Astrocyte (in vitro differentiated cells and primary cell): ENCODE results near the gene AP4S1. TPM values are rescaled to one million over a fixed set of nuclear protein-coding genes. Genes with fewer than 3 reads are reported as not detected.

Experiments used
- DNase-seq: peaks from one replicate; pipeline ENCODE4 v3.0.0-alpha.2; 2010; ENCODE audit warnings: low read depth
- FAIRE-seq: peaks from 2 replicates; lab custom pipeline; 2011; peaks lifted over from hg19 to GRCh38; lab: Jason Lieb, UNC
- H2AFZ ChIP-seq: 2 replicates; pipeline ENCODE4 v1.6.0; 2012; ENCODE audit warnings: low read depth, low read length, inconsistent platforms
- H3K27ac ChIP-seq: 2 replicates; pipeline ENCODE4 v1.5.1; 2011; ENCODE audit warnings: low read depth, low read length, inconsistent platforms
- H3K27me3 ChIP-seq: 2 replicates; pipeline ENCODE4 v1.6.0; 2011; ENCODE audit warnings: low read length, inconsistent platforms; ENCODE audit not compliant: insufficient read depth
- H3K36me3 ChIP-seq: 2 replicates; pipeline ENCODE4 v1.5.1; 2011; ENCODE audit warnings: low read length, inconsistent platforms; ENCODE audit not compliant: insufficient read depth
- H3K4me1 ChIP-seq: 2 replicates; pipeline ENCODE4 v1.5.1; 2011; ENCODE audit warnings: low read length, inconsistent platforms; ENCODE audit not compliant: insufficient read depth
- H3K4me2 ChIP-seq: 2 replicates; pipeline ENCODE4 v1.6.0; 2012; ENCODE audit warnings: low read length, inconsistent platforms
- H3K4me3 ChIP-seq: 2 replicates; pipeline ENCODE4 v1.5.1; 2011; ENCODE audit warnings: low read depth, mild to moderate bottlenecking, low read length, inconsistent platforms; ENCODE audit not compliant: insufficient read depth
- H3K79me2 ChIP-seq: 2 replicates; pipeline ENCODE4 v1.6.0; 2012; ENCODE audit warnings: mild to moderate bottlenecking, low read length, inconsistent platforms; ENCODE audit not compliant: insufficient read depth
- H3K9ac ChIP-seq: 2 replicates; pipeline ENCODE4 v1.6.0; 2012; ENCODE audit warnings: mild to moderate bottlenecking, low read length, inconsistent platforms
- H3K9me3 ChIP-seq: 2 replicates; pipeline ENCODE4 v1.5.1; 2012; ENCODE audit warnings: low read depth, mild to moderate bottlenecking, low read length, inconsistent platforms; ENCODE audit not compliant: insufficient read depth
- H4K20me1 ChIP-seq: 2 replicates; pipeline ENCODE4 v1.6.0; 2012; ENCODE audit warnings: low read length, inconsistent platforms; ENCODE audit not compliant: insufficient read depth
- H3K27ac Mint-ChIP-seq: one replicate; pipeline ENCODE4 v1.8.0; 2021; ENCODE audit warnings: mild to moderate bottlenecking, mixed read lengths; ENCODE audit not compliant: unreplicated experiment
- H3K27me3 Mint-ChIP-seq: one replicate; pipeline ENCODE4 v1.8.0; 2021; ENCODE audit warnings: low read depth, mixed read lengths; ENCODE audit not compliant: unreplicated experiment
- H3K36me3 Mint-ChIP-seq: one replicate; pipeline ENCODE4 v1.8.0; 2021; ENCODE audit warnings: low read depth, mixed read lengths; ENCODE audit not compliant: unreplicated experiment
- H3K4me1 Mint-ChIP-seq: one replicate; pipeline ENCODE4 v1.8.0; 2021; ENCODE audit warnings: low read depth, mixed read lengths; ENCODE audit not compliant: unreplicated experiment
- H3K4me3 Mint-ChIP-seq: one replicate; pipeline ENCODE4 v1.8.0; 2021; ENCODE audit warnings: mild to moderate bottlenecking, moderate library complexity, mixed read lengths; ENCODE audit not compliant: unreplicated experiment
- H3K9me3 Mint-ChIP-seq: one replicate; pipeline ENCODE4 v1.8.0; 2021; ENCODE audit warnings: mild to moderate bottlenecking, mixed read lengths; ENCODE audit not compliant: unreplicated experiment
- CTCF ChIP-seq: IDR thresholded peaks from 2 replicates; pipeline ENCODE4 v1.5.1; 2011; ENCODE audit warnings: low read depth, mild to moderate bottlenecking, inconsistent platforms, low read length, moderate library complexity; ENCODE audit not compliant: insufficient read depth
- EZH2 ChIP-seq: IDR thresholded peaks from 2 replicates; pipeline ENCODE4 v1.6.1; 2012; ENCODE audit warnings: mild to moderate bottlenecking, low read length, inconsistent platforms; ENCODE audit not compliant: insufficient read depth
- total RNA-seq: library from RNA; stranded (reverse); gene quantifications from 2 replicates; pipeline ENCODE4 v1.2.1, GENCODE V29; 2021

Gene AP4S1
- total RNA-seq, 1 donor from 2014 or later = 5.7 TPM

GRCh38 chr14:30999038-30999773 lies 26.2 kb upstream of the AP4S1 start:
- no peak overlapping the region for H3K9ac ChIP-seq
- FAIRE-seq (no peak), DNase-seq (no peak)
- H2AFZ ChIP-seq = no peak overlapping the region
- no peaks in the 10 kb centered on the region for H3K9me3 ChIP-seq
- no peak overlapping the region for H3K4me3 Mint-ChIP-seq
- H3K27ac ChIP-seq = no peak overlapping the region
- peaks cover 11% of the 10 kb centered on the region for H3K4me1 ChIP-seq
- H4K20me1 ChIP-seq = peaks cover 87% of the 10 kb centered on the region
- TF ChIP-seq EZH2 (no peak), CTCF (no peak)
- H3K36me3 Mint-ChIP-seq = peaks cover 22% of the 10 kb centered on the region
- H3K27me3 ChIP-seq = no peaks in the 10 kb centered on the region
- H3K4me3 ChIP-seq = no peak overlapping the region
- H3K79me2 ChIP-seq = peaks cover 94% of the 10 kb centered on the region
- H3K4me1 Mint-ChIP-seq = peaks cover 13% of the 10 kb centered on the region
- H3K4me2 ChIP-seq = no peak overlapping the region
- H3K27ac Mint-ChIP-seq = no peak overlapping the region
- H3K27me3 Mint-ChIP-seq = no peaks in the 10 kb centered on the region
- no peaks in the 10 kb centered on the region for H3K9me3 Mint-ChIP-seq
- peaks cover 3% of the 10 kb centered on the region for H3K36me3 ChIP-seq

GRCh38 chr14:31000629-31001338 lies 24.7 kb upstream of the AP4S1 start:
- H3K9me3 ChIP-seq = no peaks in the 10 kb centered on the region
- no peak overlapping the region for H3K9ac ChIP-seq
- peaks cover 7% of the 10 kb centered on the region for H3K4me1 Mint-ChIP-seq
- no peak overlapping the region for H3K4me3 Mint-ChIP-seq
- peaks cover 22% of the 10 kb centered on the region for H3K36me3 Mint-ChIP-seq
- peak overlapping the region; percentile 47 for H3K27ac Mint-ChIP-seq
- H3K79me2 ChIP-seq = peaks cover 94% of the 10 kb centered on the region
- peaks cover 5% of the 10 kb centered on the region for H3K4me1 ChIP-seq
- TF ChIP-seq CTCF (no peak), EZH2 (no peak)
- no peak for FAIRE-seq
- DNase-seq = no peak
- no peaks in the 10 kb centered on the region for H3K27me3 ChIP-seq
- H3K4me3 ChIP-seq = no peak overlapping the region
- no peak overlapping the region for H2AFZ ChIP-seq
- no peaks in the 10 kb centered on the region for H3K9me3 Mint-ChIP-seq
- H3K36me3 ChIP-seq = peaks cover 3% of the 10 kb centered on the region
- H3K27ac ChIP-seq = no peak overlapping the region
- H3K27me3 Mint-ChIP-seq = no peaks in the 10 kb centered on the region
- H4K20me1 ChIP-seq = peaks cover 88% of the 10 kb centered on the region
- peak overlapping the region; percentile 23 for H3K4me2 ChIP-seq

- H3K27ac ChIP-seq = no peak overlapping the region
- no peak overlapping the region for H2AFZ ChIP-seq
- H3K79me2 ChIP-seq = peaks cover 94% of the 10 kb centered on the region
- peaks cover 3% of the 10 kb centered on the region for H3K36me3 ChIP-seq
- TF ChIP-seq EZH2 (no peak), CTCF (no peak)
- H3K9me3 ChIP-seq = no peaks in the 10 kb centered on the region
- H3K27me3 Mint-ChIP-seq = no peaks in the 10 kb centered on the region
- H3K4me1 ChIP-seq = no peaks in the 10 kb centered on the region
- H3K4me3 ChIP-seq = no peak overlapping the region
- H3K4me2 ChIP-seq = no peak overlapping the region
- peak overlapping the region; percentile 54 for H3K4me3 Mint-ChIP-seq
- H4K20me1 ChIP-seq = peaks cover 88% of the 10 kb centered on the region
- no peak overlapping the region for H3K9ac ChIP-seq
- H3K9me3 Mint-ChIP-seq = no peaks in the 10 kb centered on the region
- peaks cover 22% of the 10 kb centered on the region for H3K36me3 Mint-ChIP-seq
- no peaks in the 10 kb centered on the region for H3K27me3 ChIP-seq
- H3K4me1 Mint-ChIP-seq = peaks cover 7% of the 10 kb centered on the region
- peak overlapping the region; percentile 47 for H3K27ac Mint-ChIP-seq
- FAIRE-seq (no peak), DNase-seq (no peak)
Measured at GRCh38 chr14:31001339-31001658, 24.1 kb upstream of the AP4S1 start.
